HEK293 (cell line): ENCODE data around the gene ZNF714.
A peak's percentile ranks its signal among the peaks of the same experiment; 100 is the strongest.

ENCODE experiments used
- CTCF ChIA-PET: fragments of 350-600 bp; formaldehyde crosslinking; extraction: SDS; loops from one replicate; lab custom pipeline; 2021; ENCODE audit warnings: antibody characterized with exemption; lab: Yijun Ruan, JAX
- POLR2A ChIA-PET: fragments of 300-600 bp; formaldehyde crosslinking; extraction: SDS; loops from one replicate; lab custom pipeline; 2020; ENCODE audit warnings: antibody characterized with exemption, inconsistent platforms; lab: Yijun Ruan, JAX
- H3K27ac ChIP-seq: fragments of 200-500 bp; sonication (Bioruptor generic); 2 replicates; pipeline ENCODE4 v1.5.1; 2014; ENCODE audit warnings: low read depth, low read length, control low read depth, inconsistent platforms; ENCODE audit errors: extremely low read depth
- H3K36me3 ChIP-seq, 2 experiments: fragments of 200-500 bp in 1 of 2; sonication (Bioruptor generic) in 1 of 2; 1 replicate in 1 of 2; 2 replicates in 1 of 2; pipeline ENCODE4 v1.5.1; 2014 to 2017; ENCODE audit warnings: inconsistent platforms in 2 of 2, low read length in 2 of 2; ENCODE audit not compliant: control insufficient read depth in 2 of 2, insufficient read depth in 1 of 2
- H3K4me1 ChIP-seq: fragments of 200-500 bp; sonication (Bioruptor generic); 2 replicates; pipeline ENCODE4 v1.5.1; 2014; ENCODE audit warnings: mild to moderate bottlenecking, low read length, inconsistent platforms; ENCODE audit not compliant: control insufficient read depth, insufficient read depth
- H3K4me3 ChIP-seq: 2 replicates; pipeline ENCODE4 v1.5.1; 2011; ENCODE audit warnings: low read depth, mild to moderate bottlenecking, control low read depth, low read length, moderate library complexity
- H3K9me3 ChIP-seq: fragments of 200-500 bp; sonication (Bioruptor generic); 2 replicates; pipeline ENCODE4 v1.5.1; 2014; ENCODE audit warnings: low read depth, low read length, inconsistent platforms; ENCODE audit not compliant: control insufficient read depth, insufficient read depth
- GLIS1 ChIP-seq: fragments of 450-650 bp; formaldehyde crosslinking; IDR thresholded peaks from 2 replicates; pipeline ENCODE4 v1.5.1; 2016; ENCODE audit warnings: missing biosample characterization, missing genetic modification characterization
- KLF1 ChIP-seq: fragments of 450-650 bp; formaldehyde crosslinking; IDR thresholded peaks from 2 replicates; pipeline ENCODE4 v1.5.1; 2016; ENCODE audit warnings: missing biosample characterization, missing genetic modification characterization
- ZNF114 ChIP-seq: fragments of 450-650 bp; formaldehyde crosslinking; IDR thresholded peaks from 2 replicates; pipeline ENCODE4 v1.5.0; 2017; ENCODE audit warnings: missing biosample characterization, missing genetic modification characterization
- ZNF132 ChIP-seq: fragments of 450-650 bp; formaldehyde crosslinking; IDR thresholded peaks from 2 replicates; pipeline ENCODE4 v1.5.1; 2017; ENCODE audit warnings: missing biosample characterization, missing genetic modification characterization, borderline replicate concordance
- ZNF16 ChIP-seq: fragments of 450-650 bp; formaldehyde crosslinking; IDR thresholded peaks from 2 replicates; pipeline ENCODE4 v1.5.1; 2016; ENCODE audit warnings: low read depth, missing biosample characterization, missing genetic modification characterization
- ZNF473 ChIP-seq: fragments of 450-650 bp; formaldehyde crosslinking; IDR thresholded peaks from 2 replicates; pipeline ENCODE4 v1.5.1; 2017; ENCODE audit warnings: missing biosample characterization, missing genetic modification characterization
- ZNF571 ChIP-seq: fragments of 450-650 bp; formaldehyde crosslinking; IDR thresholded peaks from 2 replicates; pipeline ENCODE4 v1.5.0; 2017; ENCODE audit warnings: missing biosample characterization, missing genetic modification characterization
- ZNF596 ChIP-seq: fragments of 450-650 bp; IDR thresholded peaks from 2 replicates; pipeline ENCODE4 v1.5.0; 2018; ENCODE audit warnings: missing biosample characterization, mild to moderate bottlenecking, missing genetic modification characterization, moderate library complexity
- ZNF658 ChIP-seq: fragments of 450-650 bp; formaldehyde crosslinking; IDR thresholded peaks from 2 replicates; pipeline ENCODE4; 2016; ENCODE audit warnings: missing biosample characterization, missing genetic modification characterization
- ZSCAN23 ChIP-seq: fragments of 450-650 bp; formaldehyde crosslinking; IDR thresholded peaks from 2 replicates; pipeline ENCODE4 v1.5.1; 2016; ENCODE audit warnings: missing biosample characterization, missing genetic modification characterization
- ZSCAN30 ChIP-seq: fragments of 450-650 bp; IDR thresholded peaks from 2 replicates; pipeline ENCODE4 v1.5.1; 2018; ENCODE audit warnings: missing biosample characterization, mild to moderate bottlenecking, missing genetic modification characterization, moderate library complexity
- ZXDB ChIP-seq: fragments of 450-650 bp; formaldehyde crosslinking; IDR thresholded peaks from 2 replicates; pipeline ENCODE4 v1.5.1; 2016; ENCODE audit warnings: missing biosample characterization, missing genetic modification characterization
- TF ChIP-seq, protein P1 (sequence below): fragments of 450-650 bp; formaldehyde crosslinking; conservative IDR thresholded peaks from 2 replicates; pipeline ENCODE4 v1.5.1; 2016; ENCODE audit warnings: low read depth, missing biosample characterization, missing genetic modification characterization
- TF ChIP-seq, protein P2 (sequence below): sonication (generic); formaldehyde crosslinking; IDR thresholded peaks from 2 replicates; pipeline ENCODE4 v1.8.1; 2022; ENCODE audit warnings: mild to moderate bottlenecking, moderate library complexity, missing genetic modification reagents
- TF ChIP-seq, protein P3 (sequence below): fragments of 450-650 bp; IDR thresholded peaks from 2 replicates; pipeline ENCODE4 v1.5.1; 2018; ENCODE audit warnings: missing biosample characterization, mild to moderate bottlenecking, missing genetic modification characterization
- TF ChIP-seq, protein P4 (sequence below): fragments of 450-650 bp; formaldehyde crosslinking; IDR thresholded peaks from 2 replicates; pipeline ENCODE4 v1.5.0; 2017; ENCODE audit warnings: missing biosample characterization, missing genetic modification characterization, borderline replicate concordance
- TF ChIP-seq, protein P5 (sequence below): fragments of 450-650 bp; formaldehyde crosslinking; IDR thresholded peaks from 2 replicates; pipeline ENCODE4 v1.5.1; 2016; ENCODE audit warnings: missing biosample characterization, missing genetic modification characterization

The ZNF714 gene

DNA sequence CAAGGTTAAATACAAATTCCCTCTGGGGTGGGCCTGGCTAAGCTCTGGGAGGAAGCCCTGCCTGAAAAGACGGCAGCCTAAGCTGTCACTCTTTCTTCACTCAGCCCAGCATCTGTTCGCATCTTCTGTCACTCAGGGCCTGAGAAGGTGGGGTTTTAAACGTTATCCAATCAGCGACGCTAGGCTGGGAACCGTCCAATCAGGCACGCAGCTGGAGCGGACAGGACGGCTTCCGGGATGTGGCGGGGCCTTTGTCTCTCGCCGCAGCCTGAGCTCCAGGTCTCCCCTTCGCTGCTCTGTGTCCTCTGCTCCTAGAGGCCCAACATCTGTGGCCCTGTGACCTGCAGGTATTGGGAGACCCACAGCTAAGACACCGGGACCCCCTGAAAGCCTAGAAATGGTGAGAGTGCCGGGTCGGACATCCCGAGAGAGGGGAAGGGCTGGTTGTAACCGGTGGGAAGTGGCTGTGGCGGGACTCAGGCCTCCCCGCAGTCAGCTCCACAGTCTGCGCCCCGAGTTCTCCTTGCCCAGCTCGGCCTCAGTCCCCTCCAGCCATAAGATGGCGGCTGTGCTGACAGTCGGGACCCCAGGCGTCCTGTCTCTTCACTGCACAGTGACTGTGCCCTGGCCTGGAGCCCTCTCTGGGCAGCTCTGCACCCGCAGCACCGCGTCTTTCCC, 59.9 kb downstream of the ZNF714 start, which contains the start of gene ZNF431 (continued):
- TF ChIP-seq, protein P1, sequence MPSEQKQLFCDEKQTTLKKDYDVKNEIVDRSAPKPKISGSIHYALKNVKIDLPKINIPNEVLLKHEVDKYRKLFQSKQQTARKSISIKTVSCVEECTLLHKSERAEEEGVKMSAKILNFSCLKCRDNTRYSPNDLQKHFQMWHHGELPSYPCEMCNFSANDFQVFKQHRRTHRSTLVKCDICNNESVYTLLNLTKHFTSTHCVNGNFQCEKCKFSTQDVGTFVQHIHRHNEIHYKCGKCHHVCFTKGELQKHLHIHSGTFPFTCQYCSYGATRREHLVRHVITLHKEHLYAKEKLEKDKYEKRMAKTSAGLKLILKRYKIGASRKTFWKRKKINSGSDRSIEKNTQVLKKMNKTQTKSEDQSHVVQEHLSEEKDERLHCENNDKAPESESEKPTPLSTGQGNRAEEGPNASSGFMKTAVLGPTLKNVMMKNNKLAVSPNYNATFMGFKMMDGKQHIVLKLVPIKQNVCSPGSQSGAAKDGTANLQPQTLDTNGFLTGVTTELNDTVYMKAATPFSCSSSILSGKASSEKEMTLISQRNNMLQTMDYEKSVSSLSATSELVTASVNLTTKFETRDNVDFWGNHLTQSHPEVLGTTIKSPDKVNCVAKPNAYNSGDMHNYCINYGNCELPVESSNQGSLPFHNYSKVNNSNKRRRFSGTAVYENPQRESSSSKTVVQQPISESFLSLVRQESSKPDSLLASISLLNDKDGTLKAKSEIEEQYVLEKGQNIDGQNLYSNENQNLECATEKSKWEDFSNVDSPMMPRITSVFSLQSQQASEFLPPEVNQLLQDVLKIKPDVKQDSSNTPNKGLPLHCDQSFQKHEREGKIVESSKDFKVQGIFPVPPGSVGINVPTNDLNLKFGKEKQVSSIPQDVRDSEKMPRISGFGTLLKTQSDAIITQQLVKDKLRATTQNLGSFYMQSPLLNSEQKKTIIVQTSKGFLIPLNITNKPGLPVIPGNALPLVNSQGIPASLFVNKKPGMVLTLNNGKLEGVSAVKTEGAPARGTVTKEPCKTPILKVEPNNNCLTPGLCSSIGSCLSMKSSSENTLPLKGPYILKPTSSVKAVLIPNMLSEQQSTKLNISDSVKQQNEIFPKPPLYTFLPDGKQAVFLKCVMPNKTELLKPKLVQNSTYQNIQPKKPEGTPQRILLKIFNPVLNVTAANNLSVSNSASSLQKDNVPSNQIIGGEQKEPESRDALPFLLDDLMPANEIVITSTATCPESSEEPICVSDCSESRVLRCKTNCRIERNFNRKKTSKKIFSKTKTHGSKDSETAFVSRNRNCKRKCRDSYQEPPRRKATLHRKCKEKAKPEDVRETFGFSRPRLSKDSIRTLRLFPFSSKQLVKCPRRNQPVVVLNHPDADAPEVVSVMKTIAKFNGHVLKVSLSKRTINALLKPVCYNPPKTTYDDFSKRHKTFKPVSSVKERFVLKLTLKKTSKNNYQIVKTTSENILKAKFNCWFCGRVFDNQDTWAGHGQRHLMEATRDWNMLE (tag by site-specific recombination) = peak; percentile 48
- no peak for TF ChIP-seq ZNF658 (tag by site-specific recombination)
- no peak for TF ChIP-seq ZSCAN23
- TF ChIP-seq GLIS1 = no peak

DNA sequence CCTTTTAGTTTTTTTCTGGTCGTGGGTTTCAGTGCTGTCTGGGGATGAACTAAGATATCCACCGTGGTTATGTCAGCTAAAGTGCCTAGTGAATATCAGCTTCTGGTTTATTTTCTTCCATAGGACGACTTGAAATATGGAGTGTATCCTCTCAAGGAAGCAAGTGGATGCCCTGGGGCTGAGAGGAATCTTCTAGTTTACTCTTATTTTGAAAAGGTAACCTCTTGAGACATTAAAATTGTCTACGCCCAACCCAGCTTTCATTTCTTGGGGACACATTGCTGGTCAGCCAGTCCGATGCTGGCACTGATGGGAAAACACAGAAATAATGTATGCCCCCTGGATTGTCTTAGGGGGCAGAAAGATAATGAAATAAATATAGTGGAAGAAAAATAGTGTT, 61.4 kb downstream of the ZNF714 start:
- H3K4me1 ChIP-seq = no peaks in the 10 kb centered on the region
- no peak overlapping the region for H3K27ac ChIP-seq
- no peak overlapping the region for H3K4me3 ChIP-seq
- H3K36me3 ChIP-seq = peaks cover 45 to 53% of the 10 kb centered on the region in 2 experiments
- no peaks in the 10 kb centered on the region; the same call in 1 of the 2 replicates for H3K9me3 ChIP-seq
- TF ChIP-seq, protein P2, sequence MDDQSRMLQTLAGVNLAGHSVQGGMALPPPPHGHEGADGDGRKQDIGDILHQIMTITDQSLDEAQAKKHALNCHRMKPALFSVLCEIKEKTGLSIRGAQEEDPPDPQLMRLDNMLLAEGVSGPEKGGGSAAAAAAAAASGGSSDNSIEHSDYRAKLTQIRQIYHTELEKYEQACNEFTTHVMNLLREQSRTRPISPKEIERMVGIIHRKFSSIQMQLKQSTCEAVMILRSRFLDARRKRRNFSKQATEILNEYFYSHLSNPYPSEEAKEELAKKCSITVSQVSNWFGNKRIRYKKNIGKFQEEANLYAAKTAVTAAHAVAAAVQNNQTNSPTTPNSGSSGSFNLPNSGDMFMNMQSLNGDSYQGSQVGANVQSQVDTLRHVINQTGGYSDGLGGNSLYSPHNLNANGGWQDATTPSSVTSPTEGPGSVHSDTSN (CRISPR knock-in tag) = no peak
- TF ChIP-seq, all 188 proteins: peak for 0
- CTCF ChIA-PET = no interaction called here
- POLR2A ChIA-PET = interaction anchor here (1.2 to 1.7 kb wide), 2 partner anchors 15 to 123 kb away, joined by 3 to 5 read pairs; partner anchors contain the start of gene ZNF430

DNA sequence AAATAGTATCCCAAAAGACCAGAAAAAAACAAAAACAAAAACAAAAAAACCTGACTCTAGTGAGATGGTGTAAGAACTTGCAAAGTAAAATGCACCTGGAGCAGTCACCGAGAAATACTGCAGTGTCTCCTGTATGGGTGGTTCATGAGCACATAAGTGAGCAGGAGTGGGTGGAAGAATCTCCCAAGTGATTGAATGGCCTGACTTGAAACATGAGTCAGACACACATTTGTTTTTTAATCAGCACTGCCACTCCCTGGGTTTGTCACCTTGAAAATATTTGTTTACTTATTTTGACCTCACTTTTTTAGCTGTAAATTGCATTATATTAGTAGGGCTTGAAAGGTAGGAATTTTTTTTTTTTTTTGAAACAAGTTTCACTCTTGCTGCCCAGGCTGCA, 61.9 kb downstream of the ZNF714 start:
- no peak for TF ChIP-seq ZNF16 (tag by site-specific recombination)
- TF ChIP-seq ZNF571 (tag by site-specific recombination) = no peak
- TF ChIP-seq ZNF132 (tag by site-specific recombination) = no peak
- TF ChIP-seq, protein P3, sequence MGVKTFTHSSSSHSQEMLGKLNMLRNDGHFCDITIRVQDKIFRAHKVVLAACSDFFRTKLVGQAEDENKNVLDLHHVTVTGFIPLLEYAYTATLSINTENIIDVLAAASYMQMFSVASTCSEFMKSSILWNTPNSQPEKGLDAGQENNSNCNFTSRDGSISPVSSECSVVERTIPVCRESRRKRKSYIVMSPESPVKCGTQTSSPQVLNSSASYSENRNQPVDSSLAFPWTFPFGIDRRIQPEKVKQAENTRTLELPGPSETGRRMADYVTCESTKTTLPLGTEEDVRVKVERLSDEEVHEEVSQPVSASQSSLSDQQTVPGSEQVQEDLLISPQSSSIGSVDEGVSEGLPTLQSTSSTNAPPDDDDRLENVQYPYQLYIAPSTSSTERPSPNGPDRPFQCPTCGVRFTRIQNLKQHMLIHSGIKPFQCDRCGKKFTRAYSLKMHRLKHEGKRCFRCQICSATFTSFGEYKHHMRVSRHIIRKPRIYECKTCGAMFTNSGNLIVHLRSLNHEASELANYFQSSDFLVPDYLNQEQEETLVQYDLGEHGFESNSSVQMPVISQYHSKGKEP = no peak
- Histone ChIP-seq H3K9me3 (peaks cover 2% of the 10 kb centered on the region), H3K4me1 (no peaks in the 10 kb centered on the region), H3K36me3 (peaks cover 49 to 58% of the 10 kb centered on the region in 2 experiments), H3K4me3 (no peak overlapping the region), H3K27ac (no peak overlapping the region)
- CTCF ChIA-PET = no interaction called here
- POLR2A ChIA-PET = interaction anchor here (1.2 kb wide), 1 partner anchor 123 kb away, joined by 3 read pairs; the partner anchor contains the start of gene ZNF430

DNA sequence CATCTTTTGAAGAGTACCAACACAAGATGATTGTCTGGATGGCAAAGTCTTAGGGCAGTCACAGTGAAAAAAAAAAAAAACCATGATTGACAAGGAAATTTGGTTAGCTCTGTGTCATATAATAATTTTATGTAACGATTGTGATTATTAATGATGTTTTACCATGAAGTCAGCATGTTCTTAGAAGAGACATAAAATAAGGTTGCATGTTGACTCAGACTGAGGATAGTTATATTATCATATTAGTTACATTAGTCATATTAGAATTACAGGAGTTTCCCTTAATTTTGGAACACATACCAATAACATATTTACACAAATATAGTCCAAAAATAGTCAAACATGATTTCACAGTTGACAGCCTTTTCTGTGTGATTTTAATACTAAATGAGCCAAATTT, 65.5 kb downstream of the ZNF714 start:
- no peak overlapping the region for H3K4me3 ChIP-seq
- H3K9me3 ChIP-seq = peaks cover 2% of the 10 kb centered on the region
- H3K27ac ChIP-seq = no peak overlapping the region
- peaks cover 59 to 90% of the 10 kb centered on the region in 2 experiments for H3K36me3 ChIP-seq
- ChIA-PET POLR2A (no interaction called here), CTCF (no interaction called here)
- H3K4me1 ChIP-seq = no peaks in the 10 kb centered on the region
- TF ChIP-seq KLF1 (tag by site-specific recombination) (no peak), ZSCAN30 (no peak), ZXDB (tag by site-specific recombination) (no peak), ZNF596 (tag by site-specific recombination) (no peak), ZNF473 (tag by site-specific recombination) (no peak), ZNF114 (tag by site-specific recombination) (no peak)
- TF ChIP-seq, protein P4, sequence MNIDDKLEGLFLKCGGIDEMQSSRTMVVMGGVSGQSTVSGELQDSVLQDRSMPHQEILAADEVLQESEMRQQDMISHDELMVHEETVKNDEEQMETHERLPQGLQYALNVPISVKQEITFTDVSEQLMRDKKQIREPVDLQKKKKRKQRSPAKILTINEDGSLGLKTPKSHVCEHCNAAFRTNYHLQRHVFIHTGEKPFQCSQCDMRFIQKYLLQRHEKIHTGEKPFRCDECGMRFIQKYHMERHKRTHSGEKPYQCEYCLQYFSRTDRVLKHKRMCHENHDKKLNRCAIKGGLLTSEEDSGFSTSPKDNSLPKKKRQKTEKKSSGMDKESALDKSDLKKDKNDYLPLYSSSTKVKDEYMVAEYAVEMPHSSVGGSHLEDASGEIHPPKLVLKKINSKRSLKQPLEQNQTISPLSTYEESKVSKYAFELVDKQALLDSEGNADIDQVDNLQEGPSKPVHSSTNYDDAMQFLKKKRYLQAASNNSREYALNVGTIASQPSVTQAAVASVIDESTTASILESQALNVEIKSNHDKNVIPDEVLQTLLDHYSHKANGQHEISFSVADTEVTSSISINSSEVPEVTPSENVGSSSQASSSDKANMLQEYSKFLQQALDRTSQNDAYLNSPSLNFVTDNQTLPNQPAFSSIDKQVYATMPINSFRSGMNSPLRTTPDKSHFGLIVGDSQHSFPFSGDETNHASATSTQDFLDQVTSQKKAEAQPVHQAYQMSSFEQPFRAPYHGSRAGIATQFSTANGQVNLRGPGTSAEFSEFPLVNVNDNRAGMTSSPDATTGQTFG (tag by site-specific recombination) = no peak
- TF ChIP-seq, protein P5, sequence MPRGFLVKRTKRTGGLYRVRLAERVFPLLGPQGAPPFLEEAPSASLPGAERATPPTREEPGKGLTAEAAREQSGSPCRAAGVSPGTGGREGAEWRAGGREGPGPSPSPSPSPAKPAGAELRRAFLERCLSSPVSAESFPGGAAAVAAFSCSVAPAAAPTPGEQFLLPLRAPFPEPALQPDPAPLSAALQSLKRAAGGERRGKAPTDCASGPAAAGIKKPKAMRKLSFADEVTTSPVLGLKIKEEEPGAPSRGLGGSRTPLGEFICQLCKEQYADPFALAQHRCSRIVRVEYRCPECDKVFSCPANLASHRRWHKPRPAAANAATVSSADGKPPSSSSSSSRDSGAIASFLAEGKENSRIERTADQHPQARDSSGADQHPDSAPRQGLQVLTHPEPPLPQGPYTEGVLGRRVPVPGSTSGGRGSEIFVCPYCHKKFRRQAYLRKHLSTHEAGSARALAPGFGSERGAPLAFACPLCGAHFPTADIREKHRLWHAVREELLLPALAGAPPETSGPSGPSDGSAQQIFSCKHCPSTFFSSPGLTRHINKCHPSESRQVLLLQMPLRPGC = no peak
